PC-3 (cell line): Measurements from ENCODE around the gene KIAA1217.

Source experiments
- CTCF ChIP-seq: fragments of 300-600 bp; sonication (generic); conservative IDR thresholded peaks from 2 replicates; pipeline ENCODE4 v1.5.1; 2017; ENCODE audit warnings: antibody characterized with exemption, low read depth, mild to moderate bottlenecking, low read length
- EZH2 ChIP-seq: fragments of 300-600 bp; sonication (generic); IDR thresholded peaks from one replicate; pipeline ENCODE4 v1.6.1; 2017; ENCODE audit warnings: antibody characterized with exemption, mild to moderate bottlenecking, low read length; ENCODE audit not compliant: unreplicated experiment
- EZH2phosphoT487 ChIP-seq: fragments of 300-600 bp; sonication (generic); IDR thresholded peaks from 2 replicates; pipeline ENCODE4 v1.6.1; 2018; ENCODE audit warnings: mild to moderate bottlenecking, antibody characterized with exemption, low read length, borderline replicate concordance

GRCh38 chr10:24382596-24382978, 173.6 kb downstream of the KIAA1217 start:
- TF ChIP-seq EZH2 (no peak), CTCF (no peak), EZH2phosphoT487 (no peak)
